HG03457 (cell line): ENCODE results near the gene AMFR.

Experiments
- ATAC-seq: cut with Tn5 transposase; IDR thresholded peaks from one replicate; pipeline ENCODE4 v1.9.1; 2021; ENCODE audit warnings: moderate number of reproducible peaks; ENCODE audit not compliant: unreplicated experiment

The AMFR gene

GRCh38 chr16:56336071-56336688 is 89.2 kb downstream of the AMFR start:
- no peak for ATAC-seq

GRCh38 chr16:56334761-56335160 is 90.6 kb downstream of the AMFR start:
- ATAC-seq: no peak

- ATAC-seq: no peak
Observed at GRCh38 chr16:56332464-56333079, 92.8 kb downstream of the AMFR start.

- no peak for ATAC-seq
Observed at GRCh38 chr16:56331915-56332314, 93.4 kb downstream of the AMFR start.

- no peak for ATAC-seq
Observed at GRCh38 chr16:56331399-56331798, 93.9 kb downstream of the AMFR start.

GRCh38 chr16:56330476-56330875 is 94.9 kb downstream of the AMFR start:
- no peak for ATAC-seq

- no peak for ATAC-seq
Observed at GRCh38 chr16:56329887-56330286, 95.5 kb downstream of the AMFR start.

- no peak for ATAC-seq
Observed at GRCh38 chr16:56328276-56329022, 96.9 kb downstream of the AMFR start.

GRCh38 chr16:56327929-56328258 is 97.5 kb downstream of the AMFR start:
- ATAC-seq: no peak

GRCh38 chr16:56327071-56327928 is 98.0 kb downstream of the AMFR start:
- ATAC-seq: no peak

- ATAC-seq: no peak
Observed at GRCh38 chr16:56325956-56326355, 99.4 kb downstream of the AMFR start.

GRCh38 chr16:56324406-56324805 is 100.9 kb downstream of the AMFR start:
- no peak for ATAC-seq

- no peak for ATAC-seq
Observed at GRCh38 chr16:56321571-56321970, 103.8 kb downstream of the AMFR start.

GRCh38 chr16:56320811-56321558 is 104.4 kb downstream of the AMFR start:
- ATAC-seq: no peak

- ATAC-seq: no peak
Observed at GRCh38 chr16:56320056-56320455, 105.3 kb downstream of the AMFR start.

GRCh38 chr16:56319376-56319775 is 106.0 kb downstream of the AMFR start:
- ATAC-seq: no peak

- ATAC-seq: no peak
Observed at GRCh38 chr16:56318827-56319140, 106.6 kb downstream of the AMFR start.

GRCh38 chr16:56317998-56318826 is 107.1 kb downstream of the AMFR start:
- ATAC-seq: no peak

GRCh38 chr16:56316545-56316944 is 108.8 kb downstream of the AMFR start:
- no peak for ATAC-seq

- no peak for ATAC-seq
Observed at GRCh38 chr16:56315955-56316354, 109.4 kb downstream of the AMFR start.
